ENCODE data around the gene AK3.

Gene AK3

DNA sequence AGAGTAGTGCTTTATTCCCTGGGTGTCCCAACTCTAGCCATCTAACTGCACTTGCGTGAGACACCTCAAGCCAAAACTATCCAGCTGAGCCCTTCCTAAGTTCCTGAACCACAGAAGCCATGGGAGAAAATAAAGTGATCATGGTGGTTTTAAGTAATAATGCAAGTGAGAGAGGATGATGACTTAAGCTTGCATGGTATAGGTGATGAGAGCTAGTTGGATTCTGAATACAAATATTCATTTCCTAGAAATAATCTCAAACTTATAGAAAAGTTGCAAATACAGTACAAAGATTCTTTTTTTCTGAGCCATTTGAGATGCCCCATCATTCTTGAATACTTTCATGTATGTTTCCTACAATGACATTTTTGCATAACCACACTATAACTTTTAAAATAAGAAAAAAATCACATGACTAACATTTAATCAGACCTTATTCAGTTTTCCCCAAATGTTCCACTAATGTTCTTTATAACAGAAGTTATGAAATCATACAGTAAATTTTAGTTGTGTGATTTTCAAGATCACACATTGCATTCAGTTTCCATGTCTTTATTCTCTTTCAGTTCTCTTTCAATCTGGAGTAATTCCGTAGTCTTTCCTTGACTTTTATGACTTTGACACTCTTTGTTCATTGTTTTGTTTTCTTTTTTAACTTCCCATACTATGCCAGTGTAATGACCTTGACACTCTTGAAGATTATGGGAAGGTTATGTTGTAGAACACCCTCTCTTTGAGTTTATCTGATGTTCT is 5.5 kb upstream of the AK3 start:
- DNase-seq: no peak

DNA sequence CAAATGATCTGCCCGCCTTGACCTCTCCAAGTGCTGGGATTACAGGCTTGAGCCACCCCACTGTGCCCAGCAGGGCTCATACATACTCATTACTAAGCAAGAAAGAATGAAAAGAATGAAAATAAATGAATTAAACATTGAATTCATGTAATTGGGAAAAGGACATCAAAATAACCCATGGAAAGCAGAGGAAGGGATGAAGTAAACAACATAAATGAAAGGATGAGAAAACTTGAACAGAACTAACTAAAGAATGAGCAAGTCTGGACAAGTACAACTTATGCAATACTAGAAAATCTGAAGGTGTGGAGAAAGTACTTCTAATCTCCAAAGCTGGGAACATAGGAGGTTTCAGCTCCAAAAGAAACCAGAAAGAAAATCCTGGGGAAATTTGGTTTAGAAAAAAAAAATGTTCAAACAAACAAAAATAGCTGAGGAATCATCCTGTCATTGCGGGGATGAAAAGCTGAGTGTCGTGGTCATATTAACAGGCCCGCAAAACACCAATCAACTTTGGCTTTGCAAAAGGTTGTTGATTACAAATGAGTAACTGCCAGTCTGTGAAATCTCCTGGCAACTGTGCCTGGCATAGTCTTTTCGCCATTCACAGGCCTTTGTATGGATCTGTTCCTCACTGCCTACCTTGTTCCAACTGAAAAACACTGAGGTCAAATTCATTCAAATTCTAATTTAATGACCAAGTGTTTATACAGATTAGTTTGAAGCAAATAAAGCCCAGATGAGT is 2.3 kb upstream of the AK3 start:
- DNase-seq: no peak

DNA sequence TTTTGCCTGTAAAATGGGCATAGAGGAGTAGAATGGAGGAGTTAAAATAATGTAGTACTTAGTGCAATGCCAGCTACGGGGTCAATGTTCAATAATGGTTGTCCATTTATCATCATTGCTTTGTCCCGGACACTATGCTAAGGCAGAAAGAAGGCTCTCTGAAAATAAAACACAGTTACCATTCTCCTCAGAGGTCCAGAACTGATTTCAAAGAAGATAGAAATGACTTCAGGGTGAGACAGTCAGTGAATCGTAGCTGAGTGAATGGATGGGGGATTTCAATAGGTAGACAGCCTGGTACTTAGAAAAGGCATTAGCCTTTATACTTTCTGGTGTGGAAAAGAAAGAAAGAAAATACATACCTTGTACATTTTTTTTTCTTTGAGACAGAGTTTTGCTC is 1.2 kb upstream of the AK3 start:
- no peak for DNase-seq

DNA sequence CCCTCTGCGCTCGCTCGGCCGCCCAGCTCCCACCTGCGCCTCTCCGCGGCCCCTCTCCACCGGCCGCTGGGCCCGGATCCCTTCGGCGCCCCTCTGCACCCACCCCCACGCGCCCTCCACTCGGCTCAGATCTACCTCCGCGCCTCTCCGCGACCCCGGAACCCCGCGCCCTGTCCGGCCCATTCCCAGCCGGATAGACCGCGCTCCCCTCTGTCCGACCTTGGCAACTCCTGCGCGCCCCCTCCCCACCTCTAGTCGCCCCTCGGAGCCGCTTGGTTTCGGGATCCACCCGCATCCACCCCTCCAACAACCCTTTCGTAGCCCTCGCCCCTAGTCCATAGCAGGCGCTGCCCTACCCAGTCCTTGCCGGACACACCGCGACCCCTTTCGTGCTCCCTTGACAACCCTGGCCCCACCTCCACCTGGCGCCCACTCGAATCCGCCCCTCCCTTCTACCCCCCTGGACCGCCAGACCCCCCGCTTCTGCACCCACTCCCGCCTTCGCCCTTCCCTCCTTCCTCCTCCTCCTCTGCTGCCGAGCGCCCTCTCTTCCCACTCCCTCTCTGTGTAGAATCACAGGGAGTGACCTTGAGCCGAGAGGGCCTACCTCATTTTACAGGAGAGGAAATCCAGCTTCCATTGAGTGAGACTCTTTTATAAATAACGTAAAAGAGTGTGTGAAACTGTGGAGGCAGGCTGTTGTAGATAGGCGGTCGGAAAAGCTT is 525 bp upstream of the AK3 start:
- no peak for DNase-seq

DNA sequence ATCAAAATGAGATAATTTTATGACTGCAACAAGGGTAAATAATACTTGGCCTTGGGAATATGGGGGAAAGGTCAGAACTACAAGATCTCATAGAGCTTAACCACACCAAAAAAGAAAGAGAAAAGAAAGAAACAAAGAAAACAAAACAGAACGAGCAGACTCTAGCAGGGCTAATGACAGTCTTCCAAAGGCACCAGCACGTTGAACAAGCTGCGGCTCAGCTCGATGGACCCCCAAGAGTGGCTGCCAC is 689 bp downstream of the AK3 start:
- DNase-seq: no peak

DNA sequence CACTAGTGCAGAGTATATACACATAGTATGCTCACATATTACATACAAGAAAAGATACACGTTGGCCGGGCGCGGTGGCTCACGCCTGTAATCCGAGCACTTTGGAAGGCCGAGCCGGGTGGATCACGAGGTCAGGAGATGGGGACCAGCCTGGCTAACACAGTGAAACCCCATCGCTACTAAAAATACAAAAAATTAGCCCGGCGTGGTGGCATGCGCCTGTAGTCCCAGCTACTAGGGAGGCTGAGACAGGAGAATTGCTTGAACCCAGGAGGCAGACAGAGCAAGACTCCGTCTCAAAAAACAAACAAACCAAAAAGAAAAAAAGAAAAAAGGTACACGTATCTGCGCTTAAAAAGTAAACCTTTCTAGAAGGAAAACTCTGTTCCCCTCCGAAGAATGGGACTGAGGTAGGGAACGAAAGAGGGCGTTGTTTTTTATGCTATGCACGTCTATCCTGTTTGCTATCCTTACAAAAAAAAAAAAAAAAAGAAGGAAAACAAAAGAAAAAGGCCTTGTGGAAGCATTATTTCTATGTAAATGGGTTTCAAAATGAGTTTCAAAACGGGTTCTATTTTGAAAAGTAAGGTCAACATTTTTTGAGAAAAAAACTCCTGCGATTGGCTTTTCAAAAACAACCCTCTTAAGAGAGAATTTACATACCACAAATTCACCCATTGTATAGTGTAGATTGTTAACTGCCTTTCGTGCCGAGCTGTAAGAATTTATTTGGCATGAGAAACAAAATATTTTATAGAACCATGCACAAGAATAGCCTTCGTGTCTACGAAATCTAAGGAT is 1.2 kb downstream of the AK3 start:
- no peak for DNase-seq

DNA sequence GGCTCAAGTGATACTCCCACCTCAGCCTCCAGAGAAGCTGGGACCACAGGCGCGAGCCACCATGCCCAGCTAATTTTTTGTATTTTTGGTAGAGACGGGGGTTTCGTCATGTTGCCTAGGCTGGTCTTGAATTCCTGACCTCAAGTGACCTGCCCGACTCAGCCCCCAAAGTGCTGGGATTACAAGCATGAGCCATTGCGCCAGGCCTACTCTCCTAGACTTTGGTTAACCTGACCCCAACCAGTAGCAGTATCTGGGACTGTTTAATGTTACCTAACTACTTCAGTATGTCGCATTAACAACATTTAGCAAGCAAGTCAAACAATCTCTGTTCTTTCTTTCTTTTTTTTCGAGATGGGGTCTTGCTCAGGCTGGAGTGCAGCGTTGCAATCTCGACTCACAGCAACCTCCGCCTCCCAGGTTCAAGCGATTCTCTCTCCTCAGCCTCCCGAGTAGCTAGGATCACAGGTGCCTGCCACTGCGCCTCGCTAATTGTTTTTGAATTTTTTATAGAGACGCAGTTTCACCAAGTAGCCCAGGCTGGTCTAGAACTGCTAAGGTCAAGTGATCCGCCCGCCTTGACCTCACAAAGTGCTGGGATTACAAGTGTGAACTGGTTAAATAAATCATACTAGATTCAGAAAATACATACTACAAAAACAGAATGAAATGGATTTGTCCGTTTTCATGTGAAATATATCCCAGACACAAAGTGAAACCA is 2.0 kb downstream of the AK3 start:
- DNase-seq: no peak

DNA sequence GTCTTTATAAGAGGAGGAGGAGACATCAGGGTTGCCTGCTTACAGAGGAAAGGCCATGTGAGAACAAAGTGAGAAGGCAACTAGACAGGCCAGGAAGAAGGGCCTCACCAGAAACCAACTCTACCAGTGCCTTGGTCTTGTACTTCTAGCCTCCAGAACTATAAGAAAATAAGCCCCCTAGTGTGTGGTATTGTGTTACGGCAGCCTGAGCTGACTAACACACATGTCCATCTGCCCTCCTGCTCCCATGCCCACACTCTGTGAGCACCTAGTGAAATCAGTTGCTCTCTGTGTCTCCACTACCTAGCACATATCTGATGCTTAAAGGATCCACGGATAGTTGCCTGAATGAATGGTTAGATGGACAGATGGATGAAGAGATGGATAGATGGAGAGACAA is 6.9 kb downstream of the AK3 start:
- DNase-seq: no peak

DNA sequence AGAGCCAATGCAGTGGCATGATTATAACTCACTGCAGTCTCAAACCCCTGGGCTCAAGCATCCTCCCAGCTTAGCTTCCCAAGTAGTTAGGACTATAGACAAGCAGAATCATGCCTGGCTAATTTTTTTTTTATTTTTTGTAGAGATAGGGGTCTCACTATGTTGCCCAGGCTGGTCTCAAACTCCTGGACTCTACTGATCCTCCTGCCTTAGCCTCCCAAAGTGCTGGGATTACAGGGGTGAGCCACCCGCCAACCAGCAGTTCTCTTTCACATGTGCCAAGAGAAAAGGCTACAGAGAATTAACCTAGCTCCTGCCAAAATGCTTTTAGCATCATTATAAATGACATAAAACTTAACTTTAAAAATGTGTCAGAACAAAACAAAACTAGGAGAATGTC is 8.1 kb downstream of the AK3 start:
- DNase-seq: no peak

DNA sequence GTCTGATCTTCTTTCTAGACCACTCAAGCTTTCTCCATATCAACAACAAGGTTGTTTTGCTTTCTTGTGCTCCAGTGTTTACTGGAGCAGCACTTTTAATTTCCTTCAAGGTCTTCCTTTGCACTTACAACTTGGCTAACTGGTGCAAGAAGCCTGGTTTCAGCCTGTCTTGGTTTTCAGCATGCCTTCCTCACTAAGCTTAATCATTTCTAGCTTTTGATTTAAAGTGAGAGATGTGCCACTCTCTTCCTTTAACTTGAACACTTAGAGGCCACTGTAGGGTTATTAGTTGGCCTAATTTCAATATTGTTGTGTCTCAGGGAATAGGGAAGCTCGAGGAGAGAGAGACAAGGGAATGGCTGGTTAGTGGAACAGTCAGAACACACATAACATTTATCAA is 13.4 kb downstream of the AK3 start:
- DNase-seq: peak; percentile 51

DNA sequence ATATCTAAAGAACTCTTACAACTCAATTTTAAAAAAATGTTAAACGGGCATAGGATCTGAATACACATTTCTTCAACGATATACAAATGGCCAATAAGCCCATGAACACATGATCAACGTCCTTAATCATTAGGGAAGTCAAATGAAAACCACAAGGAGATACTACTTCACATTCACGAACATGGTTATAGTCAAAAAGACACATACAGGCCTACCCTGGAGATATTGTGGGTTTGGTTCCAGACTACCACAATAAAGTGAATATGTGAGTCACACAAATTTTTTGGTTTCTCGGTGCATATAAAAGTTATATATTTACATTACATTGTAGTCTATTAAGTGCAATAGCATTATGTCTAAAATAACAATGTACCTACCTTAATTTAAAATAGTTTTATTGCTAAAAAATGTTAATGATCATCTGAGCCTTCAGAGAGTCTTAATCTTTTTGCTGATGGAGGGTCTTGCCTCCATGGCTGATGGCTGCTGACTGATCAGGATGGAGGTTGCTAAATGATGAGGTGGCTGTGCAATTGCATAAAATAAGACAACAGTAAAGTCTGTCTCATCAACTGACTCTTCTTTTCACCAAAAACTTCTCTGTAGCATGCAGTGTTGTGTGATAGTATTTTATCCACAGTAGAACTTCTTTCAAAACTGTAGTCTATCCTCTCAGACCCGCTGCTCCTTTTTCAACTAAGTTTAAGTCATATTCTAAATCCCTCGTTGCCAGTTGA is 15.1 kb downstream of the AK3 start:
- peak; percentile 56 for DNase-seq

DNA sequence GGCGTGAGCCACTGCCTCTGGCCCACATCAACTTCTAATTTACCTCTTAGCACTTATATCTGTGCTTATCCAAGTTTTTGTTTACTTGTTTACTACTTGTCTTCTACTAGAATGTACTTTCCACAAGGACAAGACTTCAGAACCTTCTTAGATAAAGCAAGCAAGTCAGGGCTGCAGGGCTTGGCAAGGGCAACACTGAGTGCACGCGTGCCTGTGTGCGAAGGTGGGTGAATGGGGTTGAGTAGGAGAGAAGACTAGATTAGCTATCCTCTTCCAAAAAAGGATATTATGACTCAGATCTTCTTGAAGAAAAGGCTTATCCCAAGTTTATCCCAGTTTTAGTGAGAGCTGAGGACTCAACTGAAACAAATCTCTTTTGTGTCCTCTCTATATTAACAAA is 19.3 kb downstream of the AK3 start:
- DNase-seq: no peak

DNA sequence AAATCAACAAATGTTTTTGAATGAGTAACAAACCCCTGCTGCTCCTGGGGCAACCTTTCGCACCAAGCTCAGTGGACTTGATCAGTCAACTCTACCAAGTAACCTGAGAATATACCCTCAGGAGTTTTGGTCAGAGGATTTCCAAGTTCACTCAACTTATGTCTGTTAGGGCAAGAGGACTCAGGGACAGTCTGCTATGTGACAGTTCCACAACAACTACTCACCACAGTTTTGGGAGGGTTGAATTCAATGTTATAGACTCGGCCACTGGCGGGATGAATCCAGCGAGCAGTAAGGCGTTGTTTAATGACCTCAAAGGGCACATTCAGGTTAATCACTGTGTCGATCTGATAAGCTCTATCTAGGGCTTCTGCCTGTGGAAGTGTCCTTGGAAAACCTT is 22.1 kb downstream of the AK3 start:
- DNase-seq: no peak

DNA sequence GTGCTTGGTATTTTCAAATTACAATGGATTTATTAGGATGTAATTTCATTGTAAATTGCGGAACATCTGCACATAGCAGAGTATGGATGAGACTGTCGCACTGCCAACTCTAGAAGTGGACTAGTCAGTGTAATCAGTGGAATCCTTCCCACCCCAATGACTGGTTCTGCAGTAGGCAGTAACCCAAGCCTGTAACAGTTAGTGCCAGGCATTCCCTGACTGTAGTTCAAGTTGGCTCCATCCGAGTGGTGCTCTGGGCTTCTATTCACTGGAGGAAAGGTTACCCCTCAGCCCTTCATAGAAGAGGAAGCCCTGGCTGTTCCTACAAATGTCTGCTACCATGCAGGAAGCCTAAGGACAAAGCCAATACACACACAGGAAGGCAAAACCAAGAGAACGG is 23.2 kb downstream of the AK3 start:
- DNase-seq: no peak

DNA sequence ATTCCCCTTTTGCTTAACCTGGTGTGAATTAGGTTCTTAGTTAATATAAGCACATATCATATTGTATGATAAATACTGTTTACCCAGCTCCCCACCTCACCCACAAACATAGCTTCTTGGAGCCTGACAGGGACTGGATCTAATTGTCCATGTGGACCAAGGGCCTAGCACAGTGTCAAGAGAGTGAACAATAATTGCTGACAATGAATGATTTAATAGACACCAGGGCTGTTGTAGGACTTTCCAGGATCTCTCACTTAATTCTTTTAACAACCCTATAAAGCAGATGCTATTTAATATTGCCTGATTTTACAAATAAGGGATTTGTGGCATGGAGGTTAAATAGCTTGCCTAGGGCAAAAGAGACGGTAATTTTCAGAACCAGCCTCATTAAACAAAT is 24.8 kb downstream of the AK3 start:
- DNase-seq: no peak

DNA sequence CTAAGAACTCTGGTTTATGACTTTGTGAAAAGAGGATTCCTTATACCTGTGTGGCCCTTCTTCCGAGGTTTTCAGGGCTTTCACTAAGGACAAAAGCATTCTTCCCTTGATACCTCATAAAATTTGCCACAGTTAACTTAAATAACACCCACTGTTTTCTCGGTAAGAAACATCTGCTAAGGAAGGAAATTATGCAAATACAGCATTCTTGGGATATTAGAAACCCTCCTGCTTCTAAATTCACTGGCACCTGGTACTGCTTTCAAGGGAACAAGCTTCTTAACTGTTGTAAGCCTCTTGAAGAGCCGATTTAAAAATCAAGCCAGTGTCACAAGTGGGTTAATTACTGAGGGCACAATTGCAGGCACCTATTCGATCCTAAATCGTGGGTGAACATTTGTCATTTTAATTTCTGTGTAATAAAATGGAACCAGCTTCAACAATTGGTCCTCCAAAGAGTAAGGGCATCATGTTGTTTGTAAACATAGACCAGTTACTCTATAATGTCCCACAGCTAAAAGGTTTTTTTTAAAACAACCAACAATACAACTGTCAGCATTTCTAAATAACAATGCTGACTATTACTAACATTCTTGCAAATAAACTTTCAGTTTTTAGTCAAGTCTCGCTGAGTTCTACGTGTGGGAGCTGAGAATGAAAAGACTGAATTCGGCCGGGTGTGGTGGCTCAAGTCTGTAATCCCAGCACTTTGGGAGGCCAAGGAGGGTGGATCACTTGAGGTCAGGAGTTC is 26.6 kb downstream of the AK3 start:
- no peak for DNase-seq

DNA sequence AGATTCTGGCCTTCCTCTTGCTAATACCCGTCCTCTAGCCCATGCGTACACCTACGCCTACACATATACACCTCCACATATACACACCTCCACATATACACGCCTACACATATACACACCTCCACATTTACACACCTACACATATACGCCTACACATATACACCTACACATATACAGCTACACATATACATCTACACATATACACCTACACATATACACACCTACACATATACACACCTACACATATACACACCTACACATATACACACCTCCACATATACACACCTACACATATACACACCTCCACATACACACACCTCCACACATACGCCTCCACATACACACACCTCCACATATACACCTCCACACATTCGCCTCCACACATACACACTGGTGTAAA is 27.2 kb downstream of the AK3 start:
- DNase-seq: no peak

DNA sequence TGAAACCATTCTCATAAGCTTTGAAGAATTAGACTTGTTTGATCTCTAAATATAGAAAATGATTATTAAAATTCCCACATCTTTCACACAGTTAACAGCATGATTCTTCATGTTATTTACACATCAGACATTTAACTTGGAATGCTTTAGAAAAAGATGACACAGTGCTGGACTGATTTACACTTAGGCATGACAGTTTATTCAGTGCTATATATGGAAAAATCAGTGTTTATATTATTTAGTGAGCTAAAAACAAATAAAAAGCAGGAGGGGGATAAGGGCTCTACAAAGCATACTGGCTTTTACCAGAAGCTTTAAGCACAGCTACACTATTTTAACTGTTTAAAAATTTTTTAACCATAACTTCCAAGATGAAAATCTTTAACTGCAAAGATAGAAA is 31.6 kb downstream of the AK3 start:
- no peak for DNase-seq

DNA sequence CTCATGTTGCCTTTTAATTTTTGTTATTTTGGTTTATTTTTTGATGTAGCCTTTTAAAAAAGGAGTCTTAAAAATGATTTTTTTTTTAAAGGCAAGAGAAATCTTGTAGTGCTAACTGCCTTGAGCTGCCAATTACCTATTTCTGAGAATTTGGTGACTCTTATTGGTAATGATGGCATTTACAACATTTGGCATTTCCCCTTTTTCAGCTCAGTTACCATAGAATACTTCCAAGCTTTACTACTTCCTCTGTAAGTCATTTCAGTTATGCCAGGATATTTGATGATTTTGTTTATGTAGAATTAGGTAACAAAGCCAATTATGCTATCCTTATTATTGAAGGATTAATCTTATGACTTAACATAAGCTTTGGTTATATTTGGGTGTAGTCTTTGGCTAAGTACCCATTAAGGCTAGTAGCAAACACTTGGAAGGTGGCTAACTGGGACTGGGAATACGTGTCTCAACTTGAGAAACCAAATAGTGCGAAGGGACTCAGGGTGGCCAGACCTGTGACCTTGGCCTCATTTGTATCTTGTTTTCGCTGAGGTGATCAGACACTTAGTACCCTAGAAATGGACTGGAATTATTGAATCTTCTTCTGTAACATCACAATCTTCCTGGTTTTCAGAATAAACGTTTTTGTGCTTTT is 33.9 kb downstream of the AK3 start:
- no peak for DNase-seq

DNA sequence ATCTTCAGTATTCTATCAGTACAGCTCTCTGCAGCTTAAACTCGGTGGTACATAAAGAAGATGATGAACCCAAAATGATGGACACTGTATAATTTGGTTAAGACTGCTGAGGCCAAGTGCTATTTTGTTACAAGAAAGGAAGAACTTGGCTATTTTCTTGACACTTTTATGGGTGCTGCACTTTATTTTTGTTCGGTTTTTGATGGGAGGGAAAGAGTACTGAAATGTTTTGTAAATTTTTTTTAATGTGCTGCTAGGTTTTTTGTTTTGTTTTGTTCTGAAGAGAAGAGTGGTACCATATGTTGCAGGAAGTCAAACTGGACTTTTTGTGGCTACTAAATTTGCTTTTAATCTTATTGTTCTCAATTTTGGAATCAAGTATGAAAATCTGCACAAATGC is 35.0 kb downstream of the AK3 start:
- no peak for DNase-seq

DNA sequence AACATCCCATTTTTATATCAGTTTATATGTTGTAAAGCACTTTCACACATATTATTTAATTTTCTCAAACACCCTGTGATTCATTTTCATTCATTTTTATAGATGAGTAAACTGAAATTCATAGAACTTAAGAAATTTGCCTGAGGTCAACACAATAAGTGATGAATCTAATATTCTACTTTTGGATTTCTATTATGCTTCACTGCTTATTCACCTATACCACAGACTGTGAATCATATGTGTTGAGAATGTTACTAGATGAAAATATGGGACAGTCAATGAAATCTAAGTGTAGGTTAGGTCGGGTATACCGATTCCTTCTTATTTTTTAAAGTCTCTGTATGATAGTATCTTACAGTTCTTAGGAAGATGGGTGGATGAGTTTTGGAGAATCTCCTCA is 36.9 kb downstream of the AK3 start:
- no peak for DNase-seq

All from activated CD4-positive, alpha-beta T cell treated with anti-CD3 and anti-CD28 coated beads, Interleukin-2, Interleukin-6, amounts not matched to agents 100 ng/mL and 50 ng/mL, durations not matched to agents 16 hours and 8 hours (primary cell).